OCI-LY7 (cell line): ENCODE measurements around the gene ZNRF1. TPM values are rescaled to one million over a fixed set of nuclear protein-coding genes. Genes with fewer than 3 reads are reported as not detected.

Experiments
- BruUV-seq: library from RNA; stranded (reverse); fragments of 400-500 nt; replicated peaks from 2 replicates; lab custom pipeline; 2021; lab: Mats Ljungman, UMichigan
- CTCF ChIA-PET: fragments of 300-600 bp; sonication (Branson Sonifier 250); formaldehyde crosslinking; loops from one replicate; lab custom pipeline; 2022; ENCODE audit warnings: antibody characterized with exemption; ENCODE audit not compliant: unreplicated experiment; lab: Charles Lee
- POLR2A ChIA-PET: fragments of 300-600 bp; sonication (Branson Sonifier 250); formaldehyde crosslinking; loops from one replicate; lab custom pipeline; 2022; ENCODE audit warnings: antibody characterized with exemption; lab: Charles Lee
- DNase-seq: peaks from one replicate; pipeline ENCODE4 v3.0.0-alpha.2; 2015; ENCODE audit warnings: low spot score
- H2AFZ ChIP-seq: fragments of 200-600 bp; sonication (generic), shearing (Covaris generic); 2 replicates; pipeline ENCODE4 v1.6.1; 2014; ENCODE audit warnings: mild to moderate bottlenecking, antibody characterized with exemption, low read length, moderate library complexity
- H3K27ac ChIP-seq: fragments of 200-600 bp; sonication (generic); 2 replicates; pipeline ENCODE4 v1.5.1; 2014; ENCODE audit warnings: mixed run types, low read depth, mild to moderate bottlenecking, moderate library complexity, low read length, inconsistent platforms; ENCODE audit not compliant: poor library complexity, severe bottlenecking
- H3K36me3 ChIP-seq: fragments of 200-600 bp; sonication (generic); 2 replicates; pipeline ENCODE4 v1.6.1; 2014; ENCODE audit warnings: mild to moderate bottlenecking, antibody characterized with exemption, low read length, moderate library complexity, mixed read lengths; ENCODE audit not compliant: insufficient read depth
- H3K4me1 ChIP-seq: fragments of 200-600 bp; sonication (generic); 2 replicates; pipeline ENCODE4 v1.5.1; 2014; ENCODE audit warnings: mild to moderate bottlenecking, low read length; ENCODE audit not compliant: insufficient read depth, poor library complexity, severe bottlenecking
- H3K4me2 ChIP-seq: fragments of 200-600 bp; sonication (generic); 2 replicates; pipeline ENCODE4 v1.6.1; 2014; ENCODE audit warnings: mild to moderate bottlenecking, low read length
- H3K4me3 ChIP-seq: fragments of 200-600 bp; sonication (generic); 2 replicates; pipeline ENCODE4 v1.5.1; 2014; ENCODE audit warnings: mild to moderate bottlenecking, low read depth, low read length; ENCODE audit not compliant: poor library complexity, severe bottlenecking
- H3K79me2 ChIP-seq: fragments of 200-600 bp; sonication (generic); 2 replicates; pipeline ENCODE4 v1.6.1; 2016; ENCODE audit warnings: low read depth, mild to moderate bottlenecking, low read length, moderate library complexity, mixed read lengths; ENCODE audit not compliant: insufficient read depth
- H3K9me2 ChIP-seq: fragments of 200-600 bp; sonication (generic); 2 replicates; pipeline ENCODE4 v1.6.1; 2016; ENCODE audit warnings: mild to moderate bottlenecking, low read length, mixed read lengths; ENCODE audit not compliant: insufficient read depth
- H3K9me3 ChIP-seq: fragments of 200-600 bp; sonication (generic); 2 replicates; pipeline ENCODE4 v1.6.1; 2014; ENCODE audit warnings: mild to moderate bottlenecking, mixed run types, low read length, mixed read lengths
- H4K20me1 ChIP-seq: fragments of 200-600 bp; sonication (generic); 2 replicates; pipeline ENCODE4 v1.6.1; 2014; ENCODE audit warnings: mild to moderate bottlenecking, antibody characterized with exemption, low read length, moderate library complexity, mixed read lengths; ENCODE audit not compliant: insufficient read depth
- EZH2phosphoT487 ChIP-seq: fragments of 200-600 bp; sonication (generic); IDR thresholded peaks from 2 replicates; pipeline ENCODE4 v1.6.1; 2018; ENCODE audit warnings: low read depth, borderline replicate concordance, mild to moderate bottlenecking, mixed run types, antibody characterized with exemption, low read length, moderate library complexity, mixed read lengths
- intact Hi-C: fragments of 100-400 bp; cut with micrococcal nuclease; formaldehyde crosslinking; loops from one replicate; pipeline ENCODE4 v1.10.0; 2022; ENCODE audit not compliant: unreplicated experiment
- total RNA-seq, 2 experiments: library from RNA; depleted of rRNA in 1 of 2; stranded (reverse); fragments of >200 nt in 1 of 2; shearing (Covaris generic) in 1 of 2; gene quantifications; 2 replicates each; pipeline ENCODE4 v1.2.3, GENCODE V29; 2014 to 2022
- TF ChIP-seq, protein P1 (sequence below): fragments of 200-600 bp; sonication (generic); conservative IDR thresholded peaks from 2 replicates; pipeline ENCODE4 v1.5.1; 2014; ENCODE audit warnings: mild to moderate bottlenecking, antibody characterized with exemption, low read length, moderate library complexity, mixed read lengths

The ZNRF1 gene
- total RNA-seq, 2 experiments from 2014 or later = 11.8 to 23.7 TPM

DNA sequence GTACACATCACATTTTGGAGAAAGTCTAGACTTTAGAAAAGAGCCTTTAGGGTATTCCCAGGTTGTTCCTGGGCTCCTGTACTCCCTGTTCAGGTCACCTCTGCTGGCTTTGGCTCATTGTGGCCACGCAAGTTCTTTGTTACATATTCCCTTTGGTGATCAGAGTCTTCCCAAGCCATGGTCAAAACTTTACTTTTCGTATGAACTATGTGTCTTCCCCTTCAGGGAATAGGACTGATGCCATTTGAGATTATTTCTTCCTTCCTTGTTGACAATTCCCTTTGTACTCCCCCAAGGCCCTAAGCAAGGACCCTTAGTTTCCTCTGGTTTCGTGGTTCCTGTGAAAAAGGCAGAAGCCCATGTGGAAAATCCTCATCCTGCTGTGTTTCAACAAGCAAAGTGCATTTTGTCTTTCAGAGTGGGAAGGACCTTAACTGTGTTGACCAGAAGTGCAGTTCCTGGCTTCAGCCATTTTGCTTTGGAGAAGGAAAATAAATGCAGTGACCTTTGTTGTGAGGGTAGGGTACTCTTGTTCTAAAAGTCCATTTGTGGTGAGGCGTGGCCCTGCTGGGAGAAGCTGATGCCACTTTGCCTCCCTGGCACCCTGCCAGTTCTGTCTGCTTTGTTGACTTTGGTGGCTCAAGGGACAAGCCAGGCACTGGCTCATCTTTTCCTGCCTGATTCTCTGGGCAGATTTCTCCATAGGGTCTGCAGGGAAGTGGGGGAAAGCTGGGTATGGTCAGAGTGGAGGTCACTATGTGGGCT is 55.1 kb downstream of the ZNRF1 start:
- BruUV-seq = no TSS peak
- H4K20me1 ChIP-seq = peaks cover 4% of the 10 kb centered on the region; the same call in 1 of the 2 replicates
- H3K9me2 ChIP-seq = no peaks in the 10 kb centered on the region
- ChIA-PET CTCF (no interaction called here), POLR2A (no interaction called here)
- no peak overlapping the region for H3K4me3 ChIP-seq
- TF ChIP-seq, protein P1, sequence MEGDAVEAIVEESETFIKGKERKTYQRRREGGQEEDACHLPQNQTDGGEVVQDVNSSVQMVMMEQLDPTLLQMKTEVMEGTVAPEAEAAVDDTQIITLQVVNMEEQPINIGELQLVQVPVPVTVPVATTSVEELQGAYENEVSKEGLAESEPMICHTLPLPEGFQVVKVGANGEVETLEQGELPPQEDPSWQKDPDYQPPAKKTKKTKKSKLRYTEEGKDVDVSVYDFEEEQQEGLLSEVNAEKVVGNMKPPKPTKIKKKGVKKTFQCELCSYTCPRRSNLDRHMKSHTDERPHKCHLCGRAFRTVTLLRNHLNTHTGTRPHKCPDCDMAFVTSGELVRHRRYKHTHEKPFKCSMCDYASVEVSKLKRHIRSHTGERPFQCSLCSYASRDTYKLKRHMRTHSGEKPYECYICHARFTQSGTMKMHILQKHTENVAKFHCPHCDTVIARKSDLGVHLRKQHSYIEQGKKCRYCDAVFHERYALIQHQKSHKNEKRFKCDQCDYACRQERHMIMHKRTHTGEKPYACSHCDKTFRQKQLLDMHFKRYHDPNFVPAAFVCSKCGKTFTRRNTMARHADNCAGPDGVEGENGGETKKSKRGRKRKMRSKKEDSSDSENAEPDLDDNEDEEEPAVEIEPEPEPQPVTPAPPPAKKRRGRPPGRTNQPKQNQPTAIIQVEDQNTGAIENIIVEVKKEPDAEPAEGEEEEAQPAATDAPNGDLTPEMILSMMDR = no peak
- no peak for TF ChIP-seq EZH2phosphoT487
- no peaks in the 10 kb centered on the region for H3K4me1 ChIP-seq
- no peak overlapping the region for H3K4me2 ChIP-seq
- no peak for DNase-seq
- no peaks in the 10 kb centered on the region for H3K36me3 ChIP-seq
- H2AFZ ChIP-seq = no peak overlapping the region
- no peaks in the 10 kb centered on the region for H3K79me2 ChIP-seq
- intact Hi-C loops = no loop called here
- no peak overlapping the region for H3K27ac ChIP-seq
- H3K9me3 ChIP-seq = no peaks in the 10 kb centered on the region

DNA sequence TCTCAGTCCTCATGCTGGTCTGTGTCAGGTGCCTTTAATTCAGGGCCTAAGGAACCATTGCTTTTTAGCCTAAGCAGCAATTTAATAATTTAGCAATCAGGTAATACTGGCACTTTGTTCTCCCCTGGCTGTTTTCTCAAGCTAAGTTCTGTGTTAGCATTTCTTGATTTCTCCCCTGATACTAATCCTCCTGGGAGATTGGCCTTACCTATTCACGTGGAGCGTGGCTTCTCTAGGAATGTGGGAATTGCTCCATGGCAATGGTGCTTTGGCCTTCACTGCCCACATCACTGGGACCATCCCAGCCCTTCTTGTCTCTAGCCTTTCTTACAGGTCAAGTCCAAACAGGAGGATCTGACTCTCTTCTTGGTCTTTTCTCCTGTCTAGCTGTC is 55.7 kb downstream of the ZNRF1 start:
- H3K4me3 ChIP-seq = no peak overlapping the region
- H4K20me1 ChIP-seq = peaks cover 4% of the 10 kb centered on the region; the same call in 1 of the 2 replicates
- H3K9me3 ChIP-seq = no peaks in the 10 kb centered on the region
- no peaks in the 10 kb centered on the region for H3K36me3 ChIP-seq
- no peak overlapping the region for H3K27ac ChIP-seq
- no peak overlapping the region for H2AFZ ChIP-seq
- no peaks in the 10 kb centered on the region for H3K79me2 ChIP-seq
- no peaks in the 10 kb centered on the region for H3K4me1 ChIP-seq
- CTCF ChIA-PET = no interaction called here
- no peak for DNase-seq
- intact Hi-C loops = no loop called here
- H3K4me2 ChIP-seq = no peak overlapping the region
- BruUV-seq = no TSS peak
- no peaks in the 10 kb centered on the region for H3K9me2 ChIP-seq
- TF ChIP-seq, protein P1 = no peak
- TF ChIP-seq EZH2phosphoT487 = no peak
- POLR2A ChIA-PET = no interaction called here

DNA sequence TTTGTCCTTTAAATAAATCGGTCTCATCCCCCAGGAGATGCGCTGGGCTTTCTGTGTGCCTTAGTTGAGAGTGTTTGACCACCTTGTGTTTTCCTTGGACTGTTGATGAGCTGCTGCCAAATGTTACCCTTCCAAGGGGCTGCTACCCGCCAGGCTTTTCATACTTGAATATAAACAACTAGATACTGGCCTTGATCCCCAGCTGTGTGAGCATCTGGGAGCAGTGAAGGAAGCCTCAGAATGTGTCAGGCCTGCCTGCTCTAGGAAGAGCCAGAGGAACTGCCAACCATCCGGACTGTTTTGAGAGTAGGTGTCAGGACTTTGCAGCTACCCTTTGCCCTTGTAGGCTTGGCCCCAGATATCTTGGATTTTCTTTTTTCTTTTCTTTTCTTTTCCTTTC is 60.0 kb downstream of the ZNRF1 start:
- Histone ChIP-seq H3K9me2 (no peaks in the 10 kb centered on the region), H3K4me2 (no peak overlapping the region), H3K4me1 (no peaks in the 10 kb centered on the region), H3K27ac (no peak overlapping the region), H3K79me2 (no peaks in the 10 kb centered on the region), H2AFZ (no peak overlapping the region), H3K36me3 (no peaks in the 10 kb centered on the region), H3K4me3 (no peak overlapping the region), H3K9me3 (no peaks in the 10 kb centered on the region), H4K20me1 (peaks cover 3% of the 10 kb centered on the region; the same call in 1 of the 2 replicates)
- DNase-seq = no peak
- TF ChIP-seq, protein P1 = no peak
- TF ChIP-seq EZH2phosphoT487 = no peak
- no TSS peak for BruUV-seq
- intact Hi-C loops = no loop called here
- POLR2A ChIA-PET = interaction anchor here (1.4 kb wide), 1 partner anchor 50 kb away, joined by 4 read pairs; no protein-coding TSS in a partner anchor
- CTCF ChIA-PET = interaction anchor here (1.1 kb wide), 1 partner anchor 41 kb away, joined by 3 read pairs; no protein-coding TSS in a partner anchor
